Measurements from ENCODE around the gene GAGE10. TPM values are rescaled to one million over a fixed set of nuclear protein-coding genes. Genes with fewer than 3 reads are reported as not detected.
A peak's percentile ranks its signal among the peaks of the same experiment; 100 is the strongest.

GAGE10 gene
- total RNA-seq, 2 donors from 2014 or later: not detected

- H3K36me3 ChIP-seq (ENCODE audit: control insufficient read depth, insufficient read depth, low read length): no peaks in the 10 kb centered on the region
- no peak overlapping the region for H3K27ac Mint-ChIP-seq
- H3K27me3 ChIP-seq (ENCODE audit: control insufficient read depth, insufficient read depth, low read length, poor library complexity, severe bottlenecking): no peaks in the 10 kb centered on the region
- DNase-seq: no peak
- no peak overlapping the region for H3K27ac ChIP-seq (ENCODE audit: low read depth, low read length)
- no peaks in the 10 kb centered on the region for H3K4me1 ChIP-seq (ENCODE audit: control insufficient read depth, insufficient read depth, low read length)
- H3K4me1 Mint-ChIP-seq: peaks cover 6% of the 10 kb centered on the region
- no peaks in the 10 kb centered on the region for H3K36me3 Mint-ChIP-seq (ENCODE audit: low read depth)
- no peak overlapping the region for H3K4me3 Mint-ChIP-seq
- no peak overlapping the region for H3K9ac ChIP-seq (ENCODE audit: extremely low read depth, low read length, poor library complexity, severe bottlenecking)
- H3K9me3 ChIP-seq (ENCODE audit: control insufficient read depth, low read length): no peaks in the 10 kb centered on the region
- no peaks in the 10 kb centered on the region for H3K27me3 Mint-ChIP-seq (ENCODE audit: insufficient read depth)
- WGBS, 2 experiments (ENCODE audit: insufficient coverage in 1 of 2, insufficient read length in 1 of 2): 100% methylated on average over 2 of the region's 3 CpGs; no CpG with 5 or more reads in 1 of the 2 experiments
- H3K9me3 Mint-ChIP-seq: peaks cover 80% of the 10 kb centered on the region
- H3K4me3 ChIP-seq (ENCODE audit: low read length): no peak overlapping the region
- no peak for TF ChIP-seq CTCF (conservative IDR thresholded peaks at IDR 0.05)
Observed at GRCh38 chrX:49277535-49277830, 26.0 kb upstream of the GAGE10 start.

GRCh38 chrX:49278081-49278480 is 25.4 kb upstream of the GAGE10 start:
- Mint-ChIP-seq H3K4me3 (no peak overlapping the region), H3K9me3 (peaks cover 82% of the 10 kb centered on the region), H3K4me1 (peaks cover 6% of the 10 kb centered on the region), H3K27ac (no peak overlapping the region), H3K36me3 (ENCODE audit: low read depth) (no peaks in the 10 kb centered on the region), H3K27me3 (ENCODE audit: insufficient read depth) (no peaks in the 10 kb centered on the region)
- Histone ChIP-seq H3K4me1 (ENCODE audit: control insufficient read depth, insufficient read depth, low read length) (no peaks in the 10 kb centered on the region), H3K9ac (ENCODE audit: extremely low read depth, low read length, poor library complexity, severe bottlenecking) (no peak overlapping the region), H3K4me3 (ENCODE audit: low read length) (no peak overlapping the region), H3K27me3 (ENCODE audit: control insufficient read depth, insufficient read depth, low read length, poor library complexity, severe bottlenecking) (no peaks in the 10 kb centered on the region), H3K9me3 (ENCODE audit: control insufficient read depth, low read length) (no peaks in the 10 kb centered on the region), H3K27ac (ENCODE audit: low read depth, low read length) (no peak overlapping the region), H3K36me3 (ENCODE audit: control insufficient read depth, insufficient read depth, low read length) (no peaks in the 10 kb centered on the region)
- WGBS, 2 experiments (ENCODE audit: insufficient coverage in 1 of 2, insufficient read length in 1 of 2): 97 to 100% methylated on average over 2 to 3 of the region's 3 CpGs
- TF ChIP-seq CTCF (conservative IDR thresholded peaks at IDR 0.05): no peak
- DNase-seq: no peak

GRCh38 chrX:49282647-49283011 is 20.8 kb upstream of the GAGE10 start:
- Histone ChIP-seq H3K9me3 (ENCODE audit: control insufficient read depth, low read length) (no peaks in the 10 kb centered on the region), H3K27ac (ENCODE audit: low read depth, low read length) (no peak overlapping the region), H3K4me3 (ENCODE audit: low read length) (no peak overlapping the region), H3K36me3 (ENCODE audit: control insufficient read depth, insufficient read depth, low read length) (no peaks in the 10 kb centered on the region), H3K9ac (ENCODE audit: extremely low read depth, low read length, poor library complexity, severe bottlenecking) (no peak overlapping the region), H3K27me3 (ENCODE audit: control insufficient read depth, insufficient read depth, low read length, poor library complexity, severe bottlenecking) (no peaks in the 10 kb centered on the region), H3K4me1 (ENCODE audit: control insufficient read depth, insufficient read depth, low read length) (no peaks in the 10 kb centered on the region)
- Mint-ChIP-seq H3K9me3 (peaks cover 65% of the 10 kb centered on the region), H3K4me3 (peak overlapping the region; percentile 10), H3K27me3 (ENCODE audit: insufficient read depth) (no peaks in the 10 kb centered on the region), H3K36me3 (ENCODE audit: low read depth) (peaks cover 1% of the 10 kb centered on the region), H3K4me1 (peaks cover 4% of the 10 kb centered on the region), H3K27ac (peak overlapping the region; percentile 90)
- peak; percentile 82 for DNase-seq
- 20 to 23% methylated on average over 1 to 10 of the region's 11 CpGs for WGBS, 2 experiments (ENCODE audit: insufficient coverage in 1 of 2, insufficient read length in 1 of 2)
- TF ChIP-seq CTCF (conservative IDR thresholded peaks at IDR 0.05): peak; percentile 59

All from endodermal cell (in vitro differentiated cells).